Fibroblast of skin of back (primary cell): ENCODE measurements around the gene UGT1A9.

Experiments used
- DNase-seq: peaks from one replicate; pipeline ENCODE4 v3.0.0-alpha.2; 2013

UGT1A9 gene

GRCh38 chr2:233819884-233820773 lies 148.4 kb downstream of the UGT1A9 start:
- DNase-seq = no peak

GRCh38 chr2:233820774-233821105 lies 149.0 kb downstream of the UGT1A9 start:
- no peak for DNase-seq

GRCh38 chr2:233821196-233821595 lies 149.5 kb downstream of the UGT1A9 start:
- DNase-seq = no peak

GRCh38 chr2:233821709-233822100 lies 150.0 kb downstream of the UGT1A9 start:
- no peak for DNase-seq

- DNase-seq = no peak
Measured at GRCh38 chr2:233822101-233822771, 150.5 kb downstream of the UGT1A9 start.
